Measurements from ENCODE around the gene LIN54.

The LIN54 gene

GRCh38 chr4:82891707-82892466 lies 118.7 kb downstream of the LIN54 start:
- no peak for DNase-seq (ENCODE audit: low spot score)

DNA sequence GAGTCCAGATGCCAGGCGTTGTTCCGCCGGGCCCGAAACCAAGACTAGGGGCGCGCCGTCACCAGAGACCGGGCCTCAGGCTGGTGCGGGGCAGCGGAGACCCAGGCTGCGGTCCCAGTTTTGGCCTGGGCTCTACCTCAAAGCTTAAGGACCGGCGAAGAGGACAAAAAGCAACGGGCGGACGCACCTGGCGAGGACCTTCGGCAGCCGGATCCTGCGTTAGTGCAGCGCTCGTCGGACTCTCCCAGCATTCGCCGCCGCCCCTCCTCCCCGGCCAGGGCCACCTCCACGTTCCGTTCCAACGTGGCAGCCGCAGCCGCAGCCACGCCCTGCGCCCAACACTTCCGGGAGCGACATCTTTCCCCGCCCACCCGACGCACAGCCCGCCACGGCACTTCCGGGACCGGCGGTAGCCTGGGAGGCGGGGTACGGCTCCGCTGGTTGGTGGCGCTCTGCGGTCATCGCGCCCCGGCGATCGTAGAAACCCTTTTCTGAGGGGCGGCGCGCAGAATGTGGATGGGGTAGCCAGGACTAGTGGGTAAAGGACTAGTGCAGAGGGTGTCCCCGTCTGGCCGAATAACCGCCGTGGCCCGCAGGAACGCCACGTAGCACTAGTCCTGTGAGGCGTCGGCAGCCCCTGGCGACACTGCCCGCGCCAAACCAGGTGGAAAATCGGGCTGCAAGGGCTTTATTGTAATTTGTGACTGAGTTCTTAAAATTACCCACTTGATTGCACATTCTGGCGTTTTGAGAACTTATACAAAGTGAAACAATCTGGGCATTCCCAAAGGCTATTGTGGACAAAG lies 119.5 kb downstream of the LIN54 start, which contains the start of gene SEC31A:
TSS of gene SEC31A (minus strand) at position 253 of the 806 bp plus-strand sequence. CDS start 9,217 bp downstream, outside the sequence.
- peak; percentile 97 for DNase-seq (ENCODE audit: low spot score)

GRCh38 chr4:82890528-82890900 lies 120.1 kb downstream of the LIN54 start:
- DNase-seq (ENCODE audit: low spot score): no peak

GRCh38 chr4:82889287-82889686 lies 121.3 kb downstream of the LIN54 start:
- DNase-seq (ENCODE audit: low spot score): no peak

DNA sequence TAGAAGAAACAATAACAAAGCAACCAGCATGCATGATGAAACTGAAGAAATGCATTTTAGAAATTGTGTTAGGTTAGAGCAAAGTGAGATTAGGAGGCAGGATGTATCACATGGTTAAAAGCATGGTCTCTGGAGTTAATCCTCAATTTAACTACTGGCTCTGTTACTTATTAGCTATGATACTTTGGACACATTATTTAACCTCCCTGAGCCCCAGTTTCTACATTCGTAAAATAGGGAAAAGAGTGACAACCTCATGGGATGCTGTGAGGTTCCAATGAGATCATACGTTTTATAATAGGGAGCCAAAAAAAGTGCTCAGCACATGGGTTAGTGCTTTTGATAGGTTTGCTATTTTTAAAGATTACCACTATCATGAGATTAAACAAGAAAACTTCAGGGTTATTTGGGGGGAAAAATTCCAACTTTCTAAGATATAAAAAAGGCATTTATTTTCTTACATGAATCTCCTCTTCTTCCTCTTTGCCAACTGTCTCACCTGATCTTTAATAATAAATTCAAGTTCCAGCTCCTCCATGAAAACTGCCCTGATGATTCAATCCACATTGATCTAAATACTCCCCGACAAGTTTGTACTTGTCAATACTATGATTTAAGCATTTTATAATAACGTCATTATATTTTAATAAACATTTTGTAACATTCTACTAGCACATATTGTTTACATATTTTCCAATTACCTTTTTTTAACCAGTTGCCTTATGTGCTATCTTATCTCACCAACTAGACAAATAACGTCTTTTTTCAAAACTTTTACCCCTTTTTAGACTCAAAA lies 124.3 kb downstream of the LIN54 start:
- no peak for DNase-seq (ENCODE audit: low spot score)

- DNase-seq (ENCODE audit: low spot score): no peak
Measured at GRCh38 chr4:82885410-82885809, 125.2 kb downstream of the LIN54 start.
